ENCODE results near the gene LRP1B.
A peak's percentile ranks its signal among the peaks of the same experiment; 100 is the strongest.

LRP1B gene

DNA sequence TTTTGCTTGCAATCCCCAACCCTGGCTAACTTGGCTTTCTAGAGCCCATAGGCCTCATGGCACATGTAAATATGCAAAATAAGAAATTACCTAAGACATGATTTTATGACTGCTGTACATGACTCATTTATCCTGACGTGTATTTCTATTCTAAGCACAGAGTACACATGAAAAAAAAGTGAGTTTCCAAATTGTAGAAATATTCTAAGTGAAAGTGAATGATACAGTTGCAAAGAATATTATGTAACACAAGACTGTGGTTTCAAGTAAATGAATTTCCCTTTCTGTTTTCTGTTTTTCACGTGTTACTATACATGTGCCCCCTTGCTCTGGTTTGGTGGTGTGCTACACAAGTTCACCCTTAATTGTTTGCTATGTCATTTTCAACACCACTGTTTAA lies 162.4 kb downstream of the LRP1B start:
- H3K4me3 ChIP-seq (ENCODE audit: low read length) = no peak overlapping the region
- TF ChIP-seq, protein P1, sequence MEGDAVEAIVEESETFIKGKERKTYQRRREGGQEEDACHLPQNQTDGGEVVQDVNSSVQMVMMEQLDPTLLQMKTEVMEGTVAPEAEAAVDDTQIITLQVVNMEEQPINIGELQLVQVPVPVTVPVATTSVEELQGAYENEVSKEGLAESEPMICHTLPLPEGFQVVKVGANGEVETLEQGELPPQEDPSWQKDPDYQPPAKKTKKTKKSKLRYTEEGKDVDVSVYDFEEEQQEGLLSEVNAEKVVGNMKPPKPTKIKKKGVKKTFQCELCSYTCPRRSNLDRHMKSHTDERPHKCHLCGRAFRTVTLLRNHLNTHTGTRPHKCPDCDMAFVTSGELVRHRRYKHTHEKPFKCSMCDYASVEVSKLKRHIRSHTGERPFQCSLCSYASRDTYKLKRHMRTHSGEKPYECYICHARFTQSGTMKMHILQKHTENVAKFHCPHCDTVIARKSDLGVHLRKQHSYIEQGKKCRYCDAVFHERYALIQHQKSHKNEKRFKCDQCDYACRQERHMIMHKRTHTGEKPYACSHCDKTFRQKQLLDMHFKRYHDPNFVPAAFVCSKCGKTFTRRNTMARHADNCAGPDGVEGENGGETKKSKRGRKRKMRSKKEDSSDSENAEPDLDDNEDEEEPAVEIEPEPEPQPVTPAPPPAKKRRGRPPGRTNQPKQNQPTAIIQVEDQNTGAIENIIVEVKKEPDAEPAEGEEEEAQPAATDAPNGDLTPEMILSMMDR (conservative IDR thresholded peaks at IDR 0.05; ENCODE audit: low read depth, low read length) = no peak
- peak; percentile 17 for DNase-seq (ENCODE audit: low read depth)

DNA sequence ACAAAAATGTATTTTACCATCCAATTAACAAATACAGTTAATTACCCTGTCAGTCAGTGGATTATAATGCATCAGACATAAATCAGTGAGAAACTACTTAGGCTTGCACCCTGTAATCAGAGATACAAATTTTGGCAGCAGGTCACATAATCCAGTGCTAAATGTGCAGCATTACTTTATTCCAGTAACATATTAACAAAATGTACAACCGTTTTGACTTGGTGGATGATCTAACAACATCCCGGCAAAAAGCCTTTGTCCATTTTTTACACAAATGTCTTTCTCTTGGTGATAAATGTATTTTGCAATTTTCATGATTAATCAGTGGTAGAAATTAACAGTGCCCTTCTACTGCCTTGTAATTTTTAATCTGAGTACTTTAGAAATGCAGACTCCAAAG lies 162.8 kb downstream of the LRP1B start:
- H3K4me3 ChIP-seq (ENCODE audit: low read length) = no peak overlapping the region
- TF ChIP-seq, protein P1 (conservative IDR thresholded peaks at IDR 0.05; ENCODE audit: low read depth, low read length) = no peak
- no peak for DNase-seq (ENCODE audit: low read depth)

DNA sequence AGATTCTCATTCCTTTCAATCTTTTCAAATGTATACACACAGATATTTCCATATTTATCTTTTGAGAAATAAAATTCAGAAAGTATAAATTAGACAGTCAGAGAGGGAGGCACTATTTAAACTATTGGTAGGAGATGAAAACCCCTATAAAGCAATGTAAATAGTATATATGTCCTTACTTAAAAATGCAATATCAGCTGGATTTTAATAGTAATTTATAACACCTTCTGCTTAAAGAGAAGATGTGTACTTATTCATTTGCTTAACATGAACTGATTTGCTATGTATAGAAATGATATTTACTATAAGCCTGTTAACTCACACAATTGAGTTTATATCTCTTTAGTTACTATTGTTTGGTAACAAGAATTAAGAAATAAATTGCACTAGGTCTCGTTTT lies 163.3 kb downstream of the LRP1B start:
- DNase-seq (ENCODE audit: low read depth) = no peak
- TF ChIP-seq, protein P1 (conservative IDR thresholded peaks at IDR 0.05; ENCODE audit: low read depth, low read length) = no peak
- no peak overlapping the region for H3K4me3 ChIP-seq (ENCODE audit: low read length)

DNA sequence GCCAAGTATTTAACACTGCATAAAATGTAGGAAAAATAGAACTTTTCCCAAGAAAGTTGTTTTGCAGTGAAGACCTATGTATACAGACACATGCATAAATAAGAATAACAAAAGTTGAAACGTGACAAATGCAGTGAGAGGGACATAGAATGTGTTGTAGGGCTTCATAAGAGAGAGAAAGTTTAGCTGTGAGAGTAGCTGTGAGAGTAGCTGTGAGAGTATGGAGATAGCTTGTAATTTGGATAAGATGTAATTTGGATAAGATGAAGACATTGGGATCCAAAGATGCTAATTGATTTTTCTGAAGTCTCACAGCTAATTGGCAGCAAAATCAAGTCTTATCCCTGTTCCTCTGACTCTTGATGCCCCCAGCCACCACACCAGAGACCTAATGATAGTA lies 170.9 kb downstream of the LRP1B start:
- TF ChIP-seq, protein P1 (conservative IDR thresholded peaks at IDR 0.05; ENCODE audit: low read depth, low read length) = no peak
- H3K4me3 ChIP-seq (ENCODE audit: low read length) = no peak overlapping the region
- no peak for DNase-seq (ENCODE audit: low read depth)

DNA sequence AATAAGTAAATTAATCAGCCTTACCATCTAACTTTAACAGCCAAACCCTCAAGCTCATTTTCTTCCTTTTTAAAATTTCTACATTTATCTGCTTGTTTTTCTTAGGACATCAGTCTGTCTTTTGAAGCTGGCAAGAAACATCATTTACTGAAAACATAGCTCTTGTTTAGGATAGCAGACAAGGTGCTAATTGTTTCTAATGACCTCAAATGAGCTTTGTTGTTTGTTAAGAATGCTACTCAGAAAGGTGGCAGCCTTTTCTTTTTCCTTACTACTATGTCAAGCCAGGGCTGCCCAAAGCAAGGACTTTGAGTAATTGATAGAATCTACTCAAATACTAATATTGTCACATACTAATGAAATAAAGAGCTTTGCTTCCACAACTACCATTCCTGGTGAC lies 171.8 kb downstream of the LRP1B start:
- no peak overlapping the region for H3K4me3 ChIP-seq (ENCODE audit: low read length)
- TF ChIP-seq, protein P1 (conservative IDR thresholded peaks at IDR 0.05; ENCODE audit: low read depth, low read length) = no peak
- no peak for DNase-seq (ENCODE audit: low read depth)

DNA sequence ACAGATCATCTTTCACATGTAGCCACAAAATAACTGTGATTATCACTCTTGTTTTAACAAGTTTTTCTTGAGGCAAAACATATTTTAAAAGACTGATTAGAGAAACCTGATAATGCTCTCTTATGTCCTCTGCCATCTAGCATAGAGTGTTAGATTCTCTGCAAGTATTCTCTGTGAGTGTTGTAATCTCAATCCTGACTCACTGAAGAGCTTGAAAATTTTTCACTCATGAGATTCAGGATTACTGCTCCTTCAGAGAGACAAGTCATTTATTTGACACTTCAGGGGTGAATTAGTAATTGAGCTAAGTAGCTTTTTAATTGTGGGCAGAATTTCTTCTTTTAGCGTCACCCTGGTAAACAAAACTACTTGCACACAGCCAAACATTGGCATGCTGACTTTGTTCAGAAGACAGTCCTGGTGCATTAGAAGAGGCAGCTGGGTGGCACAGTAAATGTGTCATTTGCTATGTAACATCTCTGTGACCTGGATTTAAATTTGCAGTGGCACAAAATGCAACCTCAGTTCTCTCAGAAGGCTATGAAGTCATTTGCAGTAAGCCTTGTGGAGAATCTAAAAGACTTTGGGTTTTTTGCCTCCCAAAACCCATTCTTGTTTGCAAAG lies 172.9 kb downstream of the LRP1B start:
- H3K4me3 ChIP-seq (ENCODE audit: low read length) = no peak overlapping the region
- peak; percentile 7 for DNase-seq (ENCODE audit: low read depth)
- TF ChIP-seq, protein P1 (conservative IDR thresholded peaks at IDR 0.05; ENCODE audit: low read depth, low read length) = no peak

DNA sequence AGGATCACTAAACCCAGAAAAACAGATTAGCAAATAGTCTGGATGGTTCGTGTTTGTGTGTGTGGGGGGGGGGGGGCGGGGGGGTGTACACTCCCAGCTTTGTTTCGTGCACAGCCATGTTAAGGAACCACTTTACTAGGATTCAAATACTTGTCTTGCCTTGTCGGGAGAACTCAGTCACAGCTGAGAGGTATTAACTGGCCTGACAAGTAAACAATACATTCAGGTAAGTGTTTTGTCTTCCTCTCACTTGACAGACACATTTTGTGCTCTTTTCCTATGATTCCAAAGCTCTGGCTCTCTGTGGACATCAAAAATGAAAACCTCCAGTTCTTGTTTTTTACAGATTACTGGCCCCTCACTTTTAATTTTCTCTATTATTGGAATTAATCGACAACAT lies 173.5 kb downstream of the LRP1B start:
- TF ChIP-seq, protein P1 (conservative IDR thresholded peaks at IDR 0.05; ENCODE audit: low read depth, low read length) = no peak
- no peak for DNase-seq (ENCODE audit: low read depth)
- no peak overlapping the region for H3K4me3 ChIP-seq (ENCODE audit: low read length)
